Activated naive CD8-positive, alpha-beta T cell (primary cell): ENCODE measurements around the gene ITPKA.
A peak's percentile ranks its signal among the peaks of the same experiment; 100 is the strongest.

Source experiments
- H3K27ac Mint-ChIP-seq: one replicate; pipeline ENCODE4 v1.8.0; 2021; ENCODE audit warnings: mixed read lengths
- H3K27me3 Mint-ChIP-seq: one replicate; pipeline ENCODE4 v1.8.0; 2021; ENCODE audit warnings: mixed read lengths
- H3K36me3 Mint-ChIP-seq: one replicate; pipeline ENCODE4 v1.8.0; 2021; ENCODE audit warnings: mixed read lengths
- H3K4me1 Mint-ChIP-seq: one replicate; pipeline ENCODE4 v1.8.0; 2021; ENCODE audit warnings: low read depth, mixed read lengths
- H3K4me3 Mint-ChIP-seq: one replicate; pipeline ENCODE4 v1.8.0; 2021; ENCODE audit warnings: mild to moderate bottlenecking, mixed read lengths
- H3K9me3 Mint-ChIP-seq: one replicate; pipeline ENCODE4 v1.8.0; 2021; ENCODE audit warnings: low read depth, mixed read lengths

Gene ITPKA

DNA sequence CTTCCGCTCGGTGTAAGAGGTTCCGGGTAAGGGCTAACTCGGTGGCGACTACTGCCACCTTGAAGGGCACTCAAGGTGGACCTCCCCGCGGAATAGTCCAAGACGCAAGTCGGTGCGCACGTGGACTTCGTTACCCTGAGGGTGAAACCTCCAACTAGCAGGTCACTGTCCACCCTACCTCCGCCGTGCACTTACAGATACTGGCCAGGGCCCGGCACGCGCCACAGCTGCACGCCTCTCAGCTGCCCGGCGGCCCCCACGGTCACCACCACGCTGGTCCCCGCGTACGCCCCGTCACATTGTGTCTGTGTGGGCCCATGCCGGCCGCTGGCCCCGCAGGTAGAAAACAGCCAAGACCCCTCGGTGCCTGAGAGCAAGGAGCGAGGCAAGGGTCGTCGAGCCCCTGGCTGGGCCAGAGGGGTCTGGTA, 18.9 kb downstream of the ITPKA start:
- H3K4me3 Mint-ChIP-seq = peak overlapping the region; percentile 77
- peaks cover 7% of the 10 kb centered on the region for H3K27me3 Mint-ChIP-seq
- no peaks in the 10 kb centered on the region for H3K9me3 Mint-ChIP-seq
- no peaks in the 10 kb centered on the region for H3K36me3 Mint-ChIP-seq
- no peak overlapping the region for H3K27ac Mint-ChIP-seq
- peaks cover 24% of the 10 kb centered on the region for H3K4me1 Mint-ChIP-seq

GRCh38 chr15:41512940-41513505, 19.3 kb downstream of the ITPKA start:
- Mint-ChIP-seq H3K4me3 (peak overlapping the region; percentile 77), H3K27me3 (peaks cover 7% of the 10 kb centered on the region), H3K9me3 (no peaks in the 10 kb centered on the region), H3K4me1 (peaks cover 24% of the 10 kb centered on the region), H3K36me3 (peaks cover 3% of the 10 kb centered on the region), H3K27ac (no peak overlapping the region)

DNA sequence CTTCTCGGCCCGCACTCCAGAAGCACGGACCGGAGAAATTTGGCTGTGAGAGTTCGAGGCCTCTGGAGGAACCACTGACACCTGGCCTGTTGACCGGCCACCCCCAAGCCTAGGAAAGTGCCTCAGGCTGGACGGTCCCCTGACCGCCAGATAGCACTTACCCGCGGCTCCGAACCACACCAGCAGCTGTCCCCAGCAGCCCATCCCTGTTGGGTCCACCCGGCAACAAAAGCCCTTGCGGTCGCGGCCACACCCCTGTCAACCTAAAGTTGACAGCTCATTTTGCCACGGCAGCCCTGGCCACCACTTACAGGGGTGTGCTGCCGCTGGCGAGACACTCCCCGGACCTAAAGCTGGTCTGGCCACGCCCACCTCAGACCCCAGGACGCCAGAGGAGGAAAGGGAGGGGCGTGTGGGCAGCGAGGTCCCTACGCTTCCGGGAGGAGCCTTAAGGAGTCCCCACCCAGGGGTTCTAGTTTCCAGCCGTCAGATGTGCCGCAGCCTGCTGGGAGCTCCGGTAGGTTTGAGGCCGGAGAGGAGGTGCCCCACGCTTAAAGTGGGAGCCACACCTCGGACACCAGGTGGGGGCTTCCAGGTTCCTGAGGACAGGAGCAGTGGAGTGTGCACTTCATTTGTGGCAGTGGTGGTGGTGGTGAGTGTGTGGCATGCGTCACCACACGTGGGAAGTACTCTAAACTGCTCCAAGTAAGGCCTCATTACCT, 20.0 kb downstream of the ITPKA start, which contains the start of gene LTK:
LTK (minus strand) TSS at position 322 of the 722 bp plus-strand sequence; CDS start at position 204, 118 bp downstream.
- peaks cover 3% of the 10 kb centered on the region for H3K36me3 Mint-ChIP-seq
- H3K9me3 Mint-ChIP-seq = no peaks in the 10 kb centered on the region
- peaks cover 7% of the 10 kb centered on the region for H3K27me3 Mint-ChIP-seq
- peak within 1 kb of the TSS; percentile 77 for H3K4me3 Mint-ChIP-seq
- peaks cover 24% of the 10 kb centered on the region for H3K4me1 Mint-ChIP-seq
- no peak within 1 kb of the TSS for H3K27ac Mint-ChIP-seq

DNA sequence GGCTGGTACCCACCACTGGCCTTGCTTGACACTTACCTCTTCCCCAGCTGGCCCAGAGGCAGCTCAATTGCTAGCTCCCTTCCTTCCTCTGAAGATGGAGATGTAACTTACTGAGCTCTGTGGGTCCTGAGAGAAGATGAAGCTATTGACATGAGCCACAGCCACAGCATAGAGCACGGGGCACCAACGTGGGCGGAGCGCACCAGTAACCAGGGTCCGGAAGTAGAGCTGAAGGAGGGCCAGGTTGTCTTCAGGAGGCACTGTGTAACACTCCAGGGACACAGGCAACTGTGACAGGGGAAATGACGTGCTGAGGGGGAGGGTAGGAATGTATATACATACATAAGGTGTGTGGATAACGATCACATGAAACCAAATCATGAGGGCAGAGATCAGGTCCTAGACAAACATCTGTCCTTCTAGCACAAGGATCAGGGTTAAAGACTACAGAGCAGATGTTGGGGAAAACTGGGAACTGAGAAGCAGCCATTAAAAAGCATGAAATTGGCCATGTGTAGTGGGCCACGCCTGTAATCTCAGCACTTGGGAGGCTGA, 24.3 kb downstream of the ITPKA start:
- Mint-ChIP-seq H3K9me3 (no peaks in the 10 kb centered on the region), H3K27me3 (no peaks in the 10 kb centered on the region), H3K4me1 (peaks cover 14% of the 10 kb centered on the region), H3K36me3 (peaks cover 3% of the 10 kb centered on the region), H3K27ac (no peak overlapping the region), H3K4me3 (no peak overlapping the region)

- Mint-ChIP-seq H3K36me3 (peaks cover 3% of the 10 kb centered on the region), H3K9me3 (no peaks in the 10 kb centered on the region), H3K4me3 (no peak overlapping the region), H3K27ac (no peak overlapping the region), H3K27me3 (no peaks in the 10 kb centered on the region), H3K4me1 (no peaks in the 10 kb centered on the region)
Observed at GRCh38 chr15:41520636-41521035, 27.0 kb downstream of the ITPKA start.

- Mint-ChIP-seq H3K36me3 (peaks cover 3% of the 10 kb centered on the region), H3K9me3 (no peaks in the 10 kb centered on the region), H3K27me3 (no peaks in the 10 kb centered on the region), H3K27ac (no peak overlapping the region), H3K4me1 (no peaks in the 10 kb centered on the region), H3K4me3 (no peak overlapping the region)
Observed at GRCh38 chr15:41521614-41522013, 27.9 kb downstream of the ITPKA start.

GRCh38 chr15:41523097-41523496, 29.4 kb downstream of the ITPKA start:
- no peaks in the 10 kb centered on the region for H3K27me3 Mint-ChIP-seq
- peaks cover 2% of the 10 kb centered on the region for H3K36me3 Mint-ChIP-seq
- no peak overlapping the region for H3K4me3 Mint-ChIP-seq
- H3K27ac Mint-ChIP-seq = no peak overlapping the region
- no peaks in the 10 kb centered on the region for H3K4me1 Mint-ChIP-seq
- no peaks in the 10 kb centered on the region for H3K9me3 Mint-ChIP-seq

GRCh38 chr15:41530363-41530956, 36.8 kb downstream of the ITPKA start:
- Mint-ChIP-seq H3K4me3 (no peak overlapping the region), H3K27ac (no peak overlapping the region), H3K9me3 (no peaks in the 10 kb centered on the region), H3K36me3 (peaks cover 15% of the 10 kb centered on the region), H3K4me1 (no peaks in the 10 kb centered on the region), H3K27me3 (no peaks in the 10 kb centered on the region)

GRCh38 chr15:41535544-41535943, 41.9 kb downstream of the ITPKA start:
- Mint-ChIP-seq H3K27me3 (no peaks in the 10 kb centered on the region), H3K36me3 (peaks cover 6% of the 10 kb centered on the region), H3K27ac (no peak overlapping the region), H3K9me3 (no peaks in the 10 kb centered on the region), H3K4me3 (no peak overlapping the region), H3K4me1 (peaks cover 4% of the 10 kb centered on the region)

- Mint-ChIP-seq H3K4me1 (peaks cover 4% of the 10 kb centered on the region), H3K27me3 (no peaks in the 10 kb centered on the region), H3K27ac (no peak overlapping the region), H3K4me3 (no peak overlapping the region), H3K9me3 (no peaks in the 10 kb centered on the region), H3K36me3 (peaks cover 6% of the 10 kb centered on the region)
Observed at GRCh38 chr15:41536866-41537265, 43.2 kb downstream of the ITPKA start.

DNA sequence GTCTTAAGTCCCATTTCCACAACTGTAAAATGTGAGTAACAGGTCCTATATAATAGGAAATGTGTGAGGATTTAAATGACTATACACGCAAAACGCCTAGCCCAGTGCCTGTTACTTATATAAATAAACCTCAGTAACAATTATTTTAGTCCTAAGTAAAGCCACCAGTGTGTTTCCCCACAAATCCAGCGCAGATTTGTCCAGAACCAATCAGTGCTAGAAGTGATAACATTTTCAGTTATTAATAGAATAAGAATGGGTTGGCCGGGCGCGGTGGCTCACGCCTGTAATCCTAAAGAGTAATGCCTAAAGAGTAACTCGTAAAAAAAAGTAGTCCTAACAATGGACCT, 49.8 kb downstream of the ITPKA start:
- H3K4me3 Mint-ChIP-seq = peak overlapping the region; percentile 96
- no peaks in the 10 kb centered on the region for H3K27me3 Mint-ChIP-seq
- H3K4me1 Mint-ChIP-seq = peaks cover 13% of the 10 kb centered on the region
- no peaks in the 10 kb centered on the region for H3K36me3 Mint-ChIP-seq
- no peaks in the 10 kb centered on the region for H3K9me3 Mint-ChIP-seq
- peak overlapping the region; percentile 93 for H3K27ac Mint-ChIP-seq

DNA sequence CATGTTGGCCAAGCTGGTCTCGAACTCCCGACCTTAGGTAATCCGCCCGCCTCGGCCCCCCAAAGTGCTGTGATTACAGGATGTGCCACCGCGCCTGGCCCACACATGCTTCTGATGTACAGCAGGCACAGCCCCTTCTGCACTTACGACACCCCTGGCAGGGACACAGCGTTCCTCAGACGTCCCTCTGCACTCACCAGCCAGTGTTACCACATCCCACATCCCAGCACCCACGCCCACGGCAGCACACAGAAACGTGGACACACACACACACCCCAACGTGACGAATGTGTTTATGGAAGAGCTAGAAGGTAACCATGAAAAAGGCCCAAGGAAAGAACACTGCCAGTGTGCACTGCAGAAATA, 51.0 kb downstream of the ITPKA start:
- Mint-ChIP-seq H3K36me3 (no peaks in the 10 kb centered on the region), H3K9me3 (no peaks in the 10 kb centered on the region), H3K27me3 (no peaks in the 10 kb centered on the region), H3K4me3 (peak overlapping the region; percentile 96), H3K27ac (peak overlapping the region; percentile 93), H3K4me1 (peaks cover 13% of the 10 kb centered on the region)

DNA sequence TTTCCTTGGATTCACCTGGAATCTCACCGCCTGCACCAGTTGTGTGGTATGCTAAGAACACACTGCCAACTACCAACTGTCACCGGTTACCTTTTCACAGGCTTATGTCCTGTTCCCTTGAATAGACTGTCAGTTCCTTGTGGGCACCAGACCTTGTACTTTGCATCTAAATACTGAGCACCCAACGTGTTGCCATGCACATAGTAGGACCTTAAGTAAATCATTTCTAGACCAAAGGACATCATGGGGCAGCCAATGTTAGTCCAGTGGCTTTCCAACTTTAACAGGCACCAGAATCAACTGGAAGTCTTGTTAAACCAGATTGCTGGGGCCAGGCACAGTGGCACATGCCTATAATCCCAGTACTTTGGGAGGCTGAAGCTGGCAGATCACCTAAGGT, 51.5 kb downstream of the ITPKA start:
- Mint-ChIP-seq H3K27me3 (no peaks in the 10 kb centered on the region), H3K27ac (peak overlapping the region; percentile 58), H3K36me3 (no peaks in the 10 kb centered on the region), H3K9me3 (no peaks in the 10 kb centered on the region), H3K4me1 (peaks cover 13% of the 10 kb centered on the region), H3K4me3 (peak overlapping the region; percentile 96)

GRCh38 chr15:41546851-41547786, 53.4 kb downstream of the ITPKA start:
- no peaks in the 10 kb centered on the region for H3K9me3 Mint-ChIP-seq
- H3K27ac Mint-ChIP-seq = no peak overlapping the region
- no peaks in the 10 kb centered on the region for H3K36me3 Mint-ChIP-seq
- H3K27me3 Mint-ChIP-seq = no peaks in the 10 kb centered on the region
- H3K4me3 Mint-ChIP-seq = no peak overlapping the region
- peaks cover 13% of the 10 kb centered on the region for H3K4me1 Mint-ChIP-seq
